ENCODE data around the gene CDH19.

Gene CDH19, protein sequence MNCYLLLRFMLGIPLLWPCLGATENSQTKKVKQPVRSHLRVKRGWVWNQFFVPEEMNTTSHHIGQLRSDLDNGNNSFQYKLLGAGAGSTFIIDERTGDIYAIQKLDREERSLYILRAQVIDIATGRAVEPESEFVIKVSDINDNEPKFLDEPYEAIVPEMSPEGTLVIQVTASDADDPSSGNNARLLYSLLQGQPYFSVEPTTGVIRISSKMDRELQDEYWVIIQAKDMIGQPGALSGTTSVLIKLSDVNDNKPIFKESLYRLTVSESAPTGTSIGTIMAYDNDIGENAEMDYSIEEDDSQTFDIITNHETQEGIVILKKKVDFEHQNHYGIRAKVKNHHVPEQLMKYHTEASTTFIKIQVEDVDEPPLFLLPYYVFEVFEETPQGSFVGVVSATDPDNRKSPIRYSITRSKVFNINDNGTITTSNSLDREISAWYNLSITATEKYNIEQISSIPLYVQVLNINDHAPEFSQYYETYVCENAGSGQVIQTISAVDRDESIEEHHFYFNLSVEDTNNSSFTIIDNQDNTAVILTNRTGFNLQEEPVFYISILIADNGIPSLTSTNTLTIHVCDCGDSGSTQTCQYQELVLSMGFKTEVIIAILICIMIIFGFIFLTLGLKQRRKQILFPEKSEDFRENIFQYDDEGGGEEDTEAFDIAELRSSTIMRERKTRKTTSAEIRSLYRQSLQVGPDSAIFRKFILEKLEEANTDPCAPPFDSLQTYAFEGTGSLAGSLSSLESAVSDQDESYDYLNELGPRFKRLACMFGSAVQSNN

GRCh38 chr18:66603941-66604627 lies at the start of gene CDH19:
Gene CDH19 (minus strand): TSS chr18:66604090. CDS start chr18:66572204, 31,886 bp downstream.
- DNase-seq = no peak

DNA sequence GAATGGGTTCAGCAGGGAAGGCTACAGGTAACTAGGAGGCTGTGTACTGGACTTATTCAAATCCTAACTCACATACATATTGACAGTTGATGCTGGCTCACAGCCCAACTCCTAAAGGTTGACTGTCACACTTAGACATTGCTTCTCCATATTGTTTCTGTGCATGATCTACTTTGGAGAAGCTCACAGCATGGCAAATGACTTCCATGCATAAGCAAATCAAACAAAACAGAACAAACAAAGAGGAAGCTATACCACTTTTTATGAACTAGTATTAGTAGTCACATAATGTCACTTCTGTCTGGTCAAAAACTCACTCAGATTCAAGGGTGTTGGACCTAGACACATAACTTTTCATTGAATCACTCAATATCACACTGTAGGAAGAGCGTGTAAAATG lies 43.8 kb upstream of the CDH19 start:
- DNase-seq = peak; percentile 31 to 58

DNA sequence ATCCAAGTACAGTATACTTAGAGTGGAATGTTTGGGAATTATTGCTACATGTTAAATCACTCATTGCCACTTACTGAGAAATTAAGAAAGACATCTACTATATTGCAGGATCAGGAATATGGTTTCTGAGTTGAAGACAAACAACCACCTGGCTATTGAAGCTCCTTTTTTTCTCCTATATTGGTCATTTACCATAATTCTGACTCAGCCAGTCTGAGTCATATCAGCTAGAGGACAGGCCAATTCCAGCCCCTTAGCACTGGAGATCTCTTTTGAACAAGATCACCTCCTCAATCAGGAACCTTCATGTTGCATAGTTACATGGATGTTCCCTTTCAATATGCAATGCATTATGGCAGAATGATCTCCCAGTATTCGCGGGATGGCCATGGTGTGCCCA lies 42.7 kb upstream of the CDH19 start:
- no peak for DNase-seq

DNA sequence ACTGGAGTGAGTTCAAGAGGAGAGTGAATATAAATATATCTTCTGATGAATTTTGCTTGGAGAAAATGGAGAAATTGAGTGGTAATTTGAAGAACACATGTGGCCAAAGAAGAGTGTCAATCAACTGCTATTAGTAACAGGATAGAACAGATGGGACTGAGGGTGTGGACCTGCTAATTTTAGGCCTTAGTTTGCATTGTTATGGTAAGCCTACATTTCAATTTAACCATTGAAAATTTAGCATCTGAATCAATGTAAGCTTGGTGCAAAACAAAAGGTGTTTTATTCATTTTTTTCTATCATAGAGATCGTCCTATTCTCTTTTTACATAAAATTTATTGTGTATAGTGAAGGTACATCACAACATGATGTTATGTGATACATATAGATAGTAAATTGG lies 42.1 kb upstream of the CDH19 start:
- DNase-seq = no peak

DNA sequence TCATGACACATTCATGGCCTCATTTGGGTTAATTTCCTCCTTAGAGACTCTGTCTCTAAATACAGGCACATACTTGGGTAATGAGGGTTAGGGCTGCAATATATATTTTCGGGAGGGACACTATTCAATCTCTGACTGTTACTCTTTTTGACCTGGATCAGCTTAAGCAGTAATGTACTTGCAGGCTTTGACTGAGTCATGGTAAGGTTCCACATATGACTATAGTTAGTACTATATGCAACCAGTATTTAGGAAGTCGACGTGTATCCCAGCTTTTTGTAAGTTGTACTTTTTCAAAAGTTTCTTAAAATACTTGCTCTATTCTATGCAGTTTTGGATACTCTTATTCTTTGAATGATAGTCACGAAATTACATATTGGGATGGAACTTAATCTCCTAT lies 37.2 kb upstream of the CDH19 start:
- no peak for DNase-seq

DNA sequence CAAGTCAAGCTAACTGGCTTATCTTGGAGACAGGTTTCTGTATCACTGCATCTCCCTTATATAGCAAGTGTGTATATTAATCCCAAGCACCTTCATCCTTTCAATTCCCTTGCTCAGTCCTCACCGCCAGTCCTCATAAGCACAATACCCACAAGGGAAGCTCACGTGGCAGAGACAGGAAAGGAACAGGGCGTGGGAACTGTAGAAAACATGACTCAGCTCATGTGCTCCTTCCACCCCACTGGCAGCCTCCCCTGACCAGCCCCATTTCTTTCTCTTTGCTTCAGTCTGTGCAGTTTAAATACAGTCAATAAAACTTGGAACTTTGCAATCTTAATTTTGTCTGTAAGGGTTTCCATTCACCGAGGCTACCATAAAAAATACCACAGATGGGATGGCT lies 36.5 kb upstream of the CDH19 start:
- no peak for DNase-seq

DNA sequence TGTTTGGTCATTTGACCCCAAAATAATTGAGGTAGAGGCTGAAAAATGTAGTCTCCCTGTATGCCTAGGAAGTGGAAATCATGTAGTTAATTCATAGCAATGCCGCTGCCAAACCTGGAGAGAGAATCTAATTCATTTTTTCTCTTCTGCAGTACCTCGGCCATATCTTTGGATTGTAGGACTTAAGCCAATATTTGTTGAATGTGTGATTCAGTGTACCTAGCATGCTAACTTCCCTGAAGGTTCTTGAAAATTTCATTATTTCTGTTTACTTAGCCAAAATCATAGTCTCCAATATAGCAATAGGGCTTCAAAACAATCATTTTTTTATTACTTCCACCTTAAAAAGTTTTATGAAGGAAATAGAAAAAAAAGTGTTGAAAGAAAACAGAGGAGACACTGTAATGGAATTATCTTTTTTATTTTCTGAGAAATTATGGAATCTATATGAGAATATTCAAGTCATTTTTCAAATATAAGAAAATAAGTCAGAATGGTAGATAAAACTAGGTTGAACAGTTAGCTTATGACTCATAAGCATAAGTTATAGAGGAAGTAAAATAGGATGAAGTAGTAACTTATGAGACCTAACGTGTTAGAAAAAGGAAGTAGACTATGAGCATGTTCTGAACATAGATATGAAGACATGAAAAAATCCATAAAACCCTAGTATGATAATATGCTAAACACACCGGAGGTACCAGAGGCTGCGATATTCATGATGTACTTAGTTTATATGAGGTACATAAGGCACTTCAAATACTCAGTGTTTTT lies 35.2 kb upstream of the CDH19 start:
- DNase-seq = no peak

DNA sequence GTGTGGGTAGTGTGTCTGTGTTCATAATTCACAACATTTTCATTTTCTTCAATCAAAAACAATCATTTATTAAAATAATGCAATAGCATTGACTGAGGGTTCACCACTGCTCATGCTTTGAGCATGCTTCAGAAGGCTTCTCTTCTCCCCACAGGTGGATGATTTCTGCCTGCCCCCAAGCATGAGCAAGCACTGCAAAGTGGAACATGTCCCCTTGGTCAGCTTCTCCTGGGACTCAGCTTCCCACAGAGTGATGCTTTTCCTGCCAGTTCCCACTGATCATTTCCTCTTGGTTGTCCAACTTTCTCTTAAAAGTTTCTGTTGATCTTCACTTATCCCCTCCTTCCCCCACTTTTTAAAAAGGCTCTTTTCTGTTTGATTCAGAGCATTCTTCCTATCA lies 31.5 kb upstream of the CDH19 start:
- DNase-seq = no peak

GRCh38 chr18:66632756-66633155 lies 28.9 kb upstream of the CDH19 start:
- DNase-seq = no peak

DNA sequence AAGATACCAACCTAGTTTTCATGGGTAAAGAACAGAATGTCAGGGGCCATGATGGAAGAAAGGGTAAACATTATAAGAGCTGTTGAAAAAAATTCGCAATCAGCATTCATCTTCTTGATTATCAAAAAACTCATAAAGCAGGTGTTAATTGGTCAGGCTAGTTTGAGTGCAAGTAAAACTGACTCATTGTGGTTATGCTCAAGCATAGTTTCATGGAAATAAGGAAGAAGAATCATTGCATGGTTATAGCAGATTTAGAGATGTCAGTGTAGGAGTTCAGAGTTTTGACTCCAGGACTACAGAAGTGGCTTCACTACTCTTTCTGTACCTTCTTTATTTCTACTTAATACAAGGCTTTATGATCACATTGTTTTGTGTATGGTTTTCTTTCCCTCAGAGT lies 26.9 kb upstream of the CDH19 start:
- DNase-seq = no peak

- no peak for DNase-seq
Observed at GRCh38 chr18:66623821-66624220, 19.9 kb upstream of the CDH19 start.

GRCh38 chr18:66621816-66622576 lies 18.1 kb upstream of the CDH19 start:
- no peak for DNase-seq

DNA sequence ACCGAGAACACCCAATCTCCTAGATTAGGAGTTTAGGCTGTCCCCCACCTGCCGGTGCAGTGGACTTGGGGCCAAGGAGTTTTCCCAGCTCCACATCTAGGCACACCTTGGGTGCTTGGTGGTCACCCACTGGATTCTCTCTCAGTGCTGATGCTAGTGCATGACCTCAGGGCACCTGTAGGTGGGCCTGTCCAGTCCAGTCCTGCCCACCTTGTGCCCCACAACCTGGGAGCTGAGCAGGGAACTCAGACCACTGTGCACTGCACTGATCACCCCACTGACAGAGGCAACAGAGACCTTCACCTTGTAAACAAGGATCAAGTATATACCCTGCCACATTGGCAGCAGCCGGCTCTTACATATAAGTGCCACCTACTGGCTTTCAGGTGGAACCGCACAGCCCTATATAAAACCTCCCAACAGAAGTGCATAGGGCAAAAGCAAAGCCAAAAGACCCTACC lies 12.7 kb upstream of the CDH19 start:
- peak; percentile 10 to 74 for DNase-seq

GRCh38 chr18:66615176-66615575 lies 11.3 kb upstream of the CDH19 start:
- DNase-seq = no peak

- no peak for DNase-seq
Observed at GRCh38 chr18:66607632-66608031, 3.7 kb upstream of the CDH19 start.

- DNase-seq = peak in 1 of 2 experiments; percentile 10
Observed at GRCh38 chr18:66601649-66602048, 2.2 kb downstream of the CDH19 start.

GRCh38 chr18:66599190-66599589 lies 4.7 kb downstream of the CDH19 start:
- no peak for DNase-seq

DNA sequence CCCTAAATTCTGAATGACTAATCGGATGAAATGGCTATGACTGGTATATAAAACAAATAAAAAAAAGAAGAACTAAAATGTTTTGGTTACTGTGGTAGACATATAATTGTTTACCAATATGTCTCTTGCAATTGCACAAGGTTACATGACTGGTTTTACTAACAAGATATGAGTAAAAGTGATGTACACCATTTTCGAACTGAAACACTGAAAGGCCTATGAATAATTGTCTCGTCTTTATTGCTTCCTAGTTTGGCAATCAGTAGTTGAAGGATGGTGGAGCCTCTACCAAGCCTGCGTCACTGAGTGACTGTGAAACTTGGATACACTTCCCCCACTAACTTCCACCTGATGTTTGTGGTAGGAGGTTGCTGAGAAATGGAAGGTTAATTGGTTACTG lies 16.5 kb downstream of the CDH19 start:
- no peak for DNase-seq

DNA sequence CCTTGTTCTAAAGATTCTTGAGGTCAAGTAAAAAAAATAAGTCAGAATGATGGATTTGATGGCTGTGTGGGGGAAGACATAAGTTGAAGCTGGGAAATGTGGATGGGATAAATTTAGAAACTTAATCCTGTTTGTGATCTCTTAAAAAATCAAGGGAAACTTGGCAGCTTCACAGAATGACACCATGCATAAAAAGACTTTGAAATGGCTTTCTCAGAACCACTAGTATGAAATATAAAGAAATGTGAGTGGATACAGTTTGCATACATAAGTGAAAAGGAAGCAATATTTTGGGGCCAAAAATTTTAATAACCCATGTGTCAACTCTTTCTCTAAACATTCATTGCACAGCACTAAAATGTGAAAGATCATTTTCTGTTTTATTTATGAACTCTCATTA lies 21.7 kb downstream of the CDH19 start:
- no peak for DNase-seq

- no peak for DNase-seq
Observed at GRCh38 chr18:66575263-66575662, 28.6 kb downstream of the CDH19 start.

- no peak for DNase-seq
Observed at GRCh38 chr18:66571845-66572244, 32.0 kb downstream of the CDH19 start.

DNA sequence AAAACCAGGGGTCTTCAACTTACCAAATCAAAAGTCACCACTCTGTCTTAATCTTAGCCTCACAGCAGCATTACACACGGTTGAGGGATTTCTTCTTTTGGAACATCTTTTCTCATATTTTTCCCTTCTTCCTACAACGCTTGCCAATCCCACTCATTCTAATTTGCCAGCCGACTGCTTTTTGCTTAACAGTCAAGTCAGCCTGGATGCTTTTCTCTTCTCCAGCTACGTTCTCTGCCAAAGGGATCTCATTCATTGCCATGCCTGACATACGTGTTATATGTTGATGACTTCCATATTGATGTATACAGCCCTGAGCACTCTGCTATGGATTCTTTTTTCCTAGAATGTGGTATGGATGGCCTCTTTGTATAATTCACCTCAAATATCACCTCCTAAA lies 37.3 kb downstream of the CDH19 start:
- DNase-seq = no peak

Data from NCI-H526 (cell line).